ENCODE results near the gene PLEKHN1. TPM values are rescaled to one million over a fixed set of nuclear protein-coding genes. Genes with fewer than 3 reads are reported as not detected.

Gene PLEKHN1
- total and polyA plus RNA-seq, 2 donors from 2014 or later, result 14.3 TPM; not detected in 1

- Histone ChIP-seq H3K4me1 (ENCODE audit: control insufficient read depth in 2 of 3, insufficient read depth in 2 of 3, low read depth in 1 of 3, low read length in 3 of 3) (peaks cover 0 to 33% (median 0%) of the 10 kb centered on the region in 3 donors), H3K9me3 (ENCODE audit: control insufficient read depth in 2 of 3, insufficient read depth in 1 of 3, low read length in 3 of 3) (no peaks in the 10 kb centered on the region), H3K36me3 (ENCODE audit: control insufficient read depth in 2 of 3, insufficient read depth in 3 of 3, low read length in 3 of 3) (no peaks in the 10 kb centered on the region), H3K27ac (ENCODE audit: low read depth in 2 of 2, low read length in 2 of 2) (no peak overlapping the region), H3K27me3 (ENCODE audit: control insufficient read depth, insufficient read depth, low read length) (no peaks in the 10 kb centered on the region), H3K4me3 (ENCODE audit: low read length in 3 of 3) (no peak overlapping the region), H3K9ac (ENCODE audit: low read length in 3 of 3) (no peak overlapping the region)
- TF ChIP-seq, protein P1, sequence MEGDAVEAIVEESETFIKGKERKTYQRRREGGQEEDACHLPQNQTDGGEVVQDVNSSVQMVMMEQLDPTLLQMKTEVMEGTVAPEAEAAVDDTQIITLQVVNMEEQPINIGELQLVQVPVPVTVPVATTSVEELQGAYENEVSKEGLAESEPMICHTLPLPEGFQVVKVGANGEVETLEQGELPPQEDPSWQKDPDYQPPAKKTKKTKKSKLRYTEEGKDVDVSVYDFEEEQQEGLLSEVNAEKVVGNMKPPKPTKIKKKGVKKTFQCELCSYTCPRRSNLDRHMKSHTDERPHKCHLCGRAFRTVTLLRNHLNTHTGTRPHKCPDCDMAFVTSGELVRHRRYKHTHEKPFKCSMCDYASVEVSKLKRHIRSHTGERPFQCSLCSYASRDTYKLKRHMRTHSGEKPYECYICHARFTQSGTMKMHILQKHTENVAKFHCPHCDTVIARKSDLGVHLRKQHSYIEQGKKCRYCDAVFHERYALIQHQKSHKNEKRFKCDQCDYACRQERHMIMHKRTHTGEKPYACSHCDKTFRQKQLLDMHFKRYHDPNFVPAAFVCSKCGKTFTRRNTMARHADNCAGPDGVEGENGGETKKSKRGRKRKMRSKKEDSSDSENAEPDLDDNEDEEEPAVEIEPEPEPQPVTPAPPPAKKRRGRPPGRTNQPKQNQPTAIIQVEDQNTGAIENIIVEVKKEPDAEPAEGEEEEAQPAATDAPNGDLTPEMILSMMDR (IDR thresholded peaks at IDR 0.05; ENCODE audit: borderline replicate concordance, extremely low read depth, insufficient read depth), result no peak
- FAIRE-seq (no peak), DNase-seq (peak in 1 of 5 donors; percentile 70)
- intact Hi-C loops (cut with DNase I), result no loop called here
Measured at GRCh38 chr1:936348-937264, 29.7 kb upstream of the PLEKHN1 start.

DNA sequence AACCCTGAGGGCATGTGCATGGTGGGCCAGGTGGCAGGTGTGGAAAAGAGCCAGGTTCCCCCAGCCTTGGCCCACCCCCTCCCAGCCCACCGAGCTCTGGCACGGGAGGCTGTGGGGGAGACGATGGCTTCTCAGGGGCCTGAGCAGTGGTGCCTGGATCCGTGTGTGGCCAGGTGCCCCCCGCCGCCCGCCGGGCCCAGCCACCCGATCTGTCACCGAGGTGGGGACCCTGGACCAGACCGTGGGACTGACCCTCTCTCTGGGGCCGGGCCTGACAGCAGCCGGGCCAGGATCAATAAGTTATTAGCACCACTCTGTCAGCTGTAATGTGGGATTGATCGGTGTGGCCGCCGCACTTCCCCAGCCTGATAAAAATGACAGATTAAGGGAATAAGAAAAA is 28.8 kb upstream of the PLEKHN1 start:
- no peak for FAIRE-seq
- H3K36me3 ChIP-seq (ENCODE audit: control insufficient read depth in 2 of 3, insufficient read depth in 3 of 3, low read length in 3 of 3), result no peaks in the 10 kb centered on the region
- peak overlapping the region in 1 of 2 donors; percentile 28 for H3K27ac ChIP-seq (ENCODE audit: low read depth in 2 of 2, low read length in 2 of 2)
- TF ChIP-seq, protein P1 (IDR thresholded peaks at IDR 0.05; ENCODE audit: borderline replicate concordance, extremely low read depth, insufficient read depth), result no peak
- H3K4me3 ChIP-seq (ENCODE audit: low read length in 3 of 3), result no peak overlapping the region
- H3K9ac ChIP-seq (ENCODE audit: low read length in 3 of 3), result no peak overlapping the region
- H3K27me3 ChIP-seq (ENCODE audit: control insufficient read depth, insufficient read depth, low read length), result no peaks in the 10 kb centered on the region
- intact Hi-C loops (cut with DNase I), result no loop called here
- peak in 1 of 5 donors; percentile 61 for DNase-seq
- no peaks in the 10 kb centered on the region for H3K9me3 ChIP-seq (ENCODE audit: control insufficient read depth in 2 of 3, insufficient read depth in 1 of 3, low read length in 3 of 3)
- H3K4me1 ChIP-seq (ENCODE audit: control insufficient read depth in 2 of 3, insufficient read depth in 2 of 3, low read depth in 1 of 3, low read length in 3 of 3), result peaks cover 0 to 33% (median 0%) of the 10 kb centered on the region in 3 donors

GRCh38 chr1:938088-938683 is 28.1 kb upstream of the PLEKHN1 start:
- intact Hi-C loops (cut with DNase I), result no loop called here
- DNase-seq (peak in 3 of 5 donors; percentile 40 to 72 (median 52)), FAIRE-seq (no peak)
- Histone ChIP-seq H3K9ac (ENCODE audit: low read length in 3 of 3) (no peak overlapping the region), H3K27ac (ENCODE audit: low read depth in 2 of 2, low read length in 2 of 2) (peak overlapping the region in 1 of 2 donors; percentile 43), H3K27me3 (ENCODE audit: control insufficient read depth, insufficient read depth, low read length) (no peaks in the 10 kb centered on the region), H3K36me3 (ENCODE audit: control insufficient read depth in 2 of 3, insufficient read depth in 3 of 3, low read length in 3 of 3) (no peaks in the 10 kb centered on the region), H3K4me1 (ENCODE audit: control insufficient read depth in 2 of 3, insufficient read depth in 2 of 3, low read depth in 1 of 3, low read length in 3 of 3) (peaks cover 0 to 37% (median 0%) of the 10 kb centered on the region in 3 donors), H3K9me3 (ENCODE audit: control insufficient read depth in 2 of 3, insufficient read depth in 1 of 3, low read length in 3 of 3) (no peaks in the 10 kb centered on the region), H3K4me3 (ENCODE audit: low read length in 3 of 3) (no peak overlapping the region)
- TF ChIP-seq, protein P1 (IDR thresholded peaks at IDR 0.05; ENCODE audit: borderline replicate concordance, extremely low read depth, insufficient read depth), result peak; percentile 68

All from kidney (tissue), 14 donors.